PFSK-1 (cell line): ENCODE data around the gene C1QTNF1.

Experiments used
- FOXP2 ChIP-seq: optimal IDR thresholded peaks from 2 replicates; pipeline ENCODE3; 2011; ENCODE audit warnings: borderline replicate concordance, control low read depth, inconsistent platforms; ENCODE audit not compliant: insufficient read depth; ENCODE audit errors: extremely low read length, extremely low read depth
- POLR2AphosphoS5 ChIP-seq: IDR thresholded peaks from 2 replicates; pipeline ENCODE4 v1.6.1; 2012; ENCODE audit warnings: low read depth, mild to moderate bottlenecking, control low read depth, low read length, moderate library complexity
- SIN3A ChIP-seq: IDR thresholded peaks from 2 replicates; pipeline ENCODE4 v1.6.1; 2012; ENCODE audit warnings: mild to moderate bottlenecking, low read length, moderate library complexity, borderline replicate concordance; ENCODE audit not compliant: insufficient read depth
- TAF1 ChIP-seq: IDR thresholded peaks from 2 replicates; pipeline ENCODE4 v1.6.1; 2012; ENCODE audit warnings: low read length, control low read depth, borderline replicate concordance; ENCODE audit not compliant: insufficient read depth
- TF ChIP-seq, protein P1 (sequence below), 2 experiments: IDR thresholded peaks; 2 replicates each; pipeline versions ENCODE4 v1.6.1 to v1.8.0; 2011 to 2012; ENCODE audit warnings: low read depth in 2 of 2, low read length in 2 of 2, control low read depth in 1 of 2, inconsistent platforms in 1 of 2, mild to moderate bottlenecking in 1 of 2, moderate library complexity in 1 of 2; ENCODE audit not compliant: insufficient read depth in 1 of 2

DNA sequence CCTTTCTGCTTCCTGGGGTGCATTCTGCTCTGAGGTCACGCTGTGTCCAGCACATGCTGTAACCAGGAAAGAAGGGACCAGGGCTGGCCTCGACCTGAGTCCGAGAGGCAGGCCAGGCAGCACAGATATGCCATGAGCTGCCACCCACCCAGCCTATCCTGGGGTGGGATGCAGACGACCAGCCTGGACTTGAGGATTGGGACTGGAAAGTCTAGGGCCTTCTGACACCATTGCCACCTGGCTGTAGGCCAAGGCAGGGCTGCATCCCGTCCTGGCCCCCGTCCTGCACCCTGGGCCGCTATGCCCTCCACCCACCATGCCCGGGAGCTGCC, 65.0 kb downstream of the C1QTNF1 start:
- TF ChIP-seq, protein P1, sequence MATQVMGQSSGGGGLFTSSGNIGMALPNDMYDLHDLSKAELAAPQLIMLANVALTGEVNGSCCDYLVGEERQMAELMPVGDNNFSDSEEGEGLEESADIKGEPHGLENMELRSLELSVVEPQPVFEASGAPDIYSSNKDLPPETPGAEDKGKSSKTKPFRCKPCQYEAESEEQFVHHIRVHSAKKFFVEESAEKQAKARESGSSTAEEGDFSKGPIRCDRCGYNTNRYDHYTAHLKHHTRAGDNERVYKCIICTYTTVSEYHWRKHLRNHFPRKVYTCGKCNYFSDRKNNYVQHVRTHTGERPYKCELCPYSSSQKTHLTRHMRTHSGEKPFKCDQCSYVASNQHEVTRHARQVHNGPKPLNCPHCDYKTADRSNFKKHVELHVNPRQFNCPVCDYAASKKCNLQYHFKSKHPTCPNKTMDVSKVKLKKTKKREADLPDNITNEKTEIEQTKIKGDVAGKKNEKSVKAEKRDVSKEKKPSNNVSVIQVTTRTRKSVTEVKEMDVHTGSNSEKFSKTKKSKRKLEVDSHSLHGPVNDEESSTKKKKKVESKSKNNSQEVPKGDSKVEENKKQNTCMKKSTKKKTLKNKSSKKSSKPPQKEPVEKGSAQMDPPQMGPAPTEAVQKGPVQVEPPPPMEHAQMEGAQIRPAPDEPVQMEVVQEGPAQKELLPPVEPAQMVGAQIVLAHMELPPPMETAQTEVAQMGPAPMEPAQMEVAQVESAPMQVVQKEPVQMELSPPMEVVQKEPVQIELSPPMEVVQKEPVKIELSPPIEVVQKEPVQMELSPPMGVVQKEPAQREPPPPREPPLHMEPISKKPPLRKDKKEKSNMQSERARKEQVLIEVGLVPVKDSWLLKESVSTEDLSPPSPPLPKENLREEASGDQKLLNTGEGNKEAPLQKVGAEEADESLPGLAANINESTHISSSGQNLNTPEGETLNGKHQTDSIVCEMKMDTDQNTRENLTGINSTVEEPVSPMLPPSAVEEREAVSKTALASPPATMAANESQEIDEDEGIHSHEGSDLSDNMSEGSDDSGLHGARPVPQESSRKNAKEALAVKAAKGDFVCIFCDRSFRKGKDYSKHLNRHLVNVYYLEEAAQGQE (IDR thresholded peaks at IDR 0.05; ENCODE audit: insufficient read depth in 1 of 2, low read depth in 2 of 2, low read length in 2 of 2) = no peak
- no peak for TF ChIP-seq SIN3A
- TF ChIP-seq TAF1 = no peak
- TF ChIP-seq POLR2AphosphoS5 = no peak
- TF ChIP-seq FOXP2 = no peak
